Liver (tissue), 3 donors: Measurements from ENCODE around the gene SLC22A12.

Source experiments
- FOXA1 ChIP-seq: IDR thresholded peaks from 2 replicates; pipeline ENCODE4 v1.6.1; 2016; ENCODE audit warnings: antibody characterized with exemption
- HNF4G ChIP-seq: IDR thresholded peaks from 2 replicates; pipeline ENCODE4 v1.6.1; 2016; ENCODE audit warnings: antibody characterized with exemption
- RAD21 ChIP-seq, 2 donors: IDR thresholded peaks; 2 replicates each; pipeline ENCODE4 v1.6.1; 2016; ENCODE audit warnings: antibody characterized with exemption in 2 of 2, mild to moderate bottlenecking in 2 of 2
- RXRA ChIP-seq, 2 donors: IDR thresholded peaks; 2 replicates each; pipeline ENCODE4 v1.6.1; 2017 to 2018; ENCODE audit warnings: antibody characterized with exemption in 2 of 2, mild to moderate bottlenecking in 1 of 2
- TAF1 ChIP-seq: conservative IDR thresholded peaks from 2 replicates; pipeline ENCODE4 v1.6.1; 2016; ENCODE audit warnings: antibody characterized with exemption, mild to moderate bottlenecking
- TF ChIP-seq, protein P1 (sequence below): fragments of 150-350 bp; IDR thresholded peaks from 2 replicates; pipeline ENCODE4 v1.5.1; 2017; ENCODE audit warnings: improper control_type of control experiment, low read depth, low read length; ENCODE audit not compliant: missing input control
- TF ChIP-seq, protein P2 (sequence below): IDR thresholded peaks from 2 replicates; pipeline ENCODE4 v1.6.1; 2016; ENCODE audit warnings: antibody characterized with exemption
- TF ChIP-seq, protein P3 (sequence below): IDR thresholded peaks from 2 replicates; pipeline ENCODE4 v1.6.1; 2016; ENCODE audit warnings: antibody characterized with exemption
- TF ChIP-seq, protein P4 (sequence below): IDR thresholded peaks from 2 replicates; pipeline ENCODE4 v1.6.1; 2016; ENCODE audit warnings: antibody characterized with exemption, mild to moderate bottlenecking
- donor health status: healthy.
- donor health status: healthy.

DNA sequence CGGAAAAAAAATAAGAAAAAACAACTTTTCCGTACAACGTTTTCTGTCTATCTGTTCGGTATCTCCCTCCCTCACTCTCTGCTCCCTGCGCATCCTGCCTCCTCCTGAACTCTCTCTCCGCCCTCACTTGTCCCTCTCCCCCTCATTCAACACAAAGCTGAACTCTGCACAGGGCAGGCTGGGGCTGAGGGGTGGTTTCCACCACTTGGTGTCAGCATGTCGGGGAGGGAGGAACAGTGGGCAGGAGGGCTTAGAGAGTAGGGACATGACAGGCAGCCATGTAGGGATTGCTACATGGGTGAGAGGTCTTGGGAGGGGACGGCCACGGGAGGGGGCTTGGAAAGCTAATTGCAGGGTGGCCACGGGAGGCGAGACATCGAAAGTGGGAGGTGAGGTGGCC lies 17.6 kb downstream of the SLC22A12 start:
- TF ChIP-seq, protein P1, sequence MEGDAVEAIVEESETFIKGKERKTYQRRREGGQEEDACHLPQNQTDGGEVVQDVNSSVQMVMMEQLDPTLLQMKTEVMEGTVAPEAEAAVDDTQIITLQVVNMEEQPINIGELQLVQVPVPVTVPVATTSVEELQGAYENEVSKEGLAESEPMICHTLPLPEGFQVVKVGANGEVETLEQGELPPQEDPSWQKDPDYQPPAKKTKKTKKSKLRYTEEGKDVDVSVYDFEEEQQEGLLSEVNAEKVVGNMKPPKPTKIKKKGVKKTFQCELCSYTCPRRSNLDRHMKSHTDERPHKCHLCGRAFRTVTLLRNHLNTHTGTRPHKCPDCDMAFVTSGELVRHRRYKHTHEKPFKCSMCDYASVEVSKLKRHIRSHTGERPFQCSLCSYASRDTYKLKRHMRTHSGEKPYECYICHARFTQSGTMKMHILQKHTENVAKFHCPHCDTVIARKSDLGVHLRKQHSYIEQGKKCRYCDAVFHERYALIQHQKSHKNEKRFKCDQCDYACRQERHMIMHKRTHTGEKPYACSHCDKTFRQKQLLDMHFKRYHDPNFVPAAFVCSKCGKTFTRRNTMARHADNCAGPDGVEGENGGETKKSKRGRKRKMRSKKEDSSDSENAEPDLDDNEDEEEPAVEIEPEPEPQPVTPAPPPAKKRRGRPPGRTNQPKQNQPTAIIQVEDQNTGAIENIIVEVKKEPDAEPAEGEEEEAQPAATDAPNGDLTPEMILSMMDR, result no peak
- TF ChIP-seq RAD21 (IDR thresholded peaks at IDR 0.05), result no peak
- TF ChIP-seq TAF1, result no peak
- TF ChIP-seq, protein P2, sequence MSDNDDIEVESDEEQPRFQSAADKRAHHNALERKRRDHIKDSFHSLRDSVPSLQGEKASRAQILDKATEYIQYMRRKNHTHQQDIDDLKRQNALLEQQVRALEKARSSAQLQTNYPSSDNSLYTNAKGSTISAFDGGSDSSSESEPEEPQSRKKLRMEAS, result no peak
- TF ChIP-seq, protein P3, sequence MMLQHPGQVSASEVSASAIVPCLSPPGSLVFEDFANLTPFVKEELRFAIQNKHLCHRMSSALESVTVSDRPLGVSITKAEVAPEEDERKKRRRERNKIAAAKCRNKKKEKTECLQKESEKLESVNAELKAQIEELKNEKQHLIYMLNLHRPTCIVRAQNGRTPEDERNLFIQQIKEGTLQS, result no peak
- TF ChIP-seq, protein P4, sequence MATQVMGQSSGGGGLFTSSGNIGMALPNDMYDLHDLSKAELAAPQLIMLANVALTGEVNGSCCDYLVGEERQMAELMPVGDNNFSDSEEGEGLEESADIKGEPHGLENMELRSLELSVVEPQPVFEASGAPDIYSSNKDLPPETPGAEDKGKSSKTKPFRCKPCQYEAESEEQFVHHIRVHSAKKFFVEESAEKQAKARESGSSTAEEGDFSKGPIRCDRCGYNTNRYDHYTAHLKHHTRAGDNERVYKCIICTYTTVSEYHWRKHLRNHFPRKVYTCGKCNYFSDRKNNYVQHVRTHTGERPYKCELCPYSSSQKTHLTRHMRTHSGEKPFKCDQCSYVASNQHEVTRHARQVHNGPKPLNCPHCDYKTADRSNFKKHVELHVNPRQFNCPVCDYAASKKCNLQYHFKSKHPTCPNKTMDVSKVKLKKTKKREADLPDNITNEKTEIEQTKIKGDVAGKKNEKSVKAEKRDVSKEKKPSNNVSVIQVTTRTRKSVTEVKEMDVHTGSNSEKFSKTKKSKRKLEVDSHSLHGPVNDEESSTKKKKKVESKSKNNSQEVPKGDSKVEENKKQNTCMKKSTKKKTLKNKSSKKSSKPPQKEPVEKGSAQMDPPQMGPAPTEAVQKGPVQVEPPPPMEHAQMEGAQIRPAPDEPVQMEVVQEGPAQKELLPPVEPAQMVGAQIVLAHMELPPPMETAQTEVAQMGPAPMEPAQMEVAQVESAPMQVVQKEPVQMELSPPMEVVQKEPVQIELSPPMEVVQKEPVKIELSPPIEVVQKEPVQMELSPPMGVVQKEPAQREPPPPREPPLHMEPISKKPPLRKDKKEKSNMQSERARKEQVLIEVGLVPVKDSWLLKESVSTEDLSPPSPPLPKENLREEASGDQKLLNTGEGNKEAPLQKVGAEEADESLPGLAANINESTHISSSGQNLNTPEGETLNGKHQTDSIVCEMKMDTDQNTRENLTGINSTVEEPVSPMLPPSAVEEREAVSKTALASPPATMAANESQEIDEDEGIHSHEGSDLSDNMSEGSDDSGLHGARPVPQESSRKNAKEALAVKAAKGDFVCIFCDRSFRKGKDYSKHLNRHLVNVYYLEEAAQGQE, result no peak
- TF ChIP-seq HNF4G, result no peak
- no peak for TF ChIP-seq RXRA (IDR thresholded peaks at IDR 0.05)
- TF ChIP-seq FOXA1, result no peak
